ENCODE measurements around the gene GINS2.
A peak's percentile ranks its signal among the peaks of the same experiment; 100 is the strongest.

GINS2 gene

DNA sequence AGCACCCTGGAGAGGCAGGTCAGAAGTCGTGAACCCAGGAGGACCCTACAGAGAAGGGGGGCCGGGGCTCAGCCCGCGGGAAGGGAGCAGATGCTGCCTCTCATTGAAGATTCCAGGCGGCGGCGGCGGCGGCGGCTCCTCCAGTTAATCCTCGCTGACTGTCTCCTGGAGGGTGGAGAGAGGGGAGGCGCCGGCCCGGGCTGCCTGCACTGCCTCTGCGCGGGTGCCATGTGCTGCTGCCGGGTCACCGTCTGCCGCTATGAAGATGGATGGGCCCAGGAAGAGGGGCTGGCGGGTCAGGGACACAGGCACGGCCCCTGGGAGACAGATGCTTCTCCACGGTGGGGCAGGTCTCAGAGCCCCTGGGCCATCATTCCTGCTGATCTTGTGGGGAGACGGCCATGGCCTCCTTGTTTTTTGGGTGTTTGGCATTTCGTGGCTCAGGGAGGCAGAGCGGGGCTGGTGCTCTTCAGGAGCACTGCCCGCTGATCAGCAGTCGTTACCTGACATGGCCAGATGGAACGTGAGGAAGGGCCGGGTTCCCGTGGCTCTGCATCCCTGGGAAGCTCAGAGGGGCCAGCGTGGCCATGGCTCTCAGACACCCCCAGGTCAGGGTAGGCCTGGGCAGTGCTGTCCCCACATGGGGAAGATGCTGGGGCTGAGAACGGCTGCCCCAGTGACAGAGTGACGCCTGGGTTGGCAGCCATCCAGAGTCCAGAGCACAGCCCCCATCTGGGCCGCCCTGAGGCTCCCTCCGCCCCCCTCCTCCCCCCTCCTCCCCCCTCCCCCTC, 36.1 kb downstream of the GINS2 start:
- DNase-seq, result no peak

DNA sequence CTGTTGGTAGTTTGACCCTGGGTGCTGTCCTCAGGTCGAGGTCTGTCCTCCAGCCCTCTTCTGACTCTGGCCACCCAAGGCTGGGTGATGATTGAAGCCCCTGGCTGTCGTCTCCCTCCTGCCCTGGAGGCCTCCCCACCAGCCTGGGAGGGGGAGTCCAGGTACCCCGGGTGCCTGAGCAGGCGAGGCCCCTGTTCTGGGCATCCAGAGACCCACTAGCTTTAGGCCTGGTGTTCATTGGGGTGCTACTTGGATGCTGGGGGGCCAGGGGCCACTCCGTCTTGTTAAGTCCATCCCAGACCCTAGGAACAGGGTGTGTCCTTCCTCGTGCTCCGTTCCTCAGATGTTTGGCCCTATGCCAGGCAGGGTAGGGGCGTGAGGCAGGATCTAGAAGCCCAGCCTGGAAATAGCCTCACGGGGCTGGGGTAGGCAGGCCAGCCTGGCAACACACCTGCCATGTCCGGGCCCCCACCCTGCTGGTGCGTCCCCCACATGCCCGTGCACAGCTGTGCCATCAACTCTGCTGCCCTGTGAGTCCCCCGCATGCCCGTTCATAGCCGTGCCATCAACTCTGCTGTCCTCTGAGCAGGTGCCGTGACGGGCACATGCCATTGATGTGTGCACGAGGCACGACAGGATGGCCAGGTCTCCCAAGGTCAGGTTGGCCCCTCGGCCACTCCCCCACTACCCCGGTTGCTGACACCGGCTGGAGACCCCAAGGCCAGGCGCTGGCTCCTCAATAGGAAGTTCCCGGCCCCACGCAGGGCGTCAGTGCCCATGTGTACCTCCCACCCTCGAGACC, 36.9 kb downstream of the GINS2 start:
- no peak for DNase-seq

DNA sequence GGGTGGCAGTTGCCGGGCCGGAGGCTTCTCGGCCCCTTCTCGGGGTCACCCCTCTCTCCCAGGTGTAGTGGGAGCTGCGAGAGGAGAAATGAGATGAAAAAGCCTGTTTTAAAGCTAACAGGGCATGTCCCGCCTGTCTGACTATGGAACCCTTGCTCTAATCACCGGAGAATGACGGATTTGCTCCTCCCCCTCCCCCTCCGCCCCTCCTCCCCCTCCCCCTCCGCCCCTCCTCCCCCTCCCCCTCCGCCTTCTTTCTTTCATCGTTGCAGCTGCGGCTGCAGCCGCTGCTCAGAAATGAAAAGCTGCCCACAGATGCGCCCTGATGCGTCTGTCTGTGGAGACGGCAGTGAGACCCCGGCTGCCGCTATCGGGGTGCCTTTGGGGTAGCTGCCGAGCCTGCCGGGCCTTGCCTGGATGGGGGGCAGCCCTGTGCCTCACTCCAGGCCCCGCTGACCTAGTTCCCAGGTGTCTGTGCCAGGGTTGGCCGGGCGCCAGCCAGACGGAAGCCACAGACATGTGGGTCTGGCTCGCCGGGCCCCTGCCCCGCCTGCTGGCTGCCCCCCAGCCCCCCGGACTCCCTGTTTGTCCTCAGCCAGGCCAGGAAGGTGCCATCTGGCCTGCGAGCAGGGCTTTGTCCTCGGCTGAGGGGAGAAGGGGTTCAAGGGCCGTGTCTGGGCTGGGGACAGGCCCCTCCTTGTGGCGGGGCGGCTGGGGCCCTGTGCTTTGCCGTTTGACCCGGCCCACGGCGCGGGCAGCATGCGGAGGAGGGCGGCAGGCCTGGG, 37.7 kb downstream of the GINS2 start:
- peak; percentile 54 for DNase-seq

DNA sequence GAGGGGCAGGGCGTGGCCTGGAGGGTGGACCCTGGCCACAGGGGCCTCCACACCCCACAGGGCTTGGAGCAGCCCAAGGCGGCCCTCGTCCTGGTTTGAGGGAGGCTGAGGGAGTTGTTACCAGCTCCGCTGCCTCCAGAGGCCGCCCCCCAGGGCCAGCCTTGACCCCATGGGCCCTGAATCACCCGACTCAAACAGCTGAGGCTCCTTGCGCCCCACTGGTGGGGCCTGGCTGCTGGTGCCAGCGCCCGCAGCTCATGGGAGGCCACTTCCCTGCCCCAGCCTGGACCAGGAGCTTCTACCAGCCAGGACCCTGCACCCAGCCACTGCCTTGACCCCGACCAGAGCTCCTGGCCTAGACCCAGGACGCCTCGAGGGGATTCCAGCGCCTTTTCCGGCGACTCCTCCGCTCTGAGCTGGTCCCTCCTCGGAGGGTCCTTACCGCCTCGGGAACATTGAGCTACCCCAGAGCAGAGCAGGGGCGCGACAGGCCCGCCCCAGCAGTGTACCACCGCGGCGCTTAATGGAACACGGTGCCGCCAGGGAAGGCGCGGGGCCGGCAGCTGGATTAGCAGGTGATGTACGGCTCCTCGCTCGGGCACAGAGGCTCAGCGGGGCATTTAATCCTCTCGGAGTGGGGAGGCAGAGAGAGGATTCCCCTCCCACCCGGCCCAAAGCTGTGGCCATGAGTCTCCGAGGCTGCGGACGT, 38.5 kb downstream of the GINS2 start:
- DNase-seq, result peak; percentile 36

DNA sequence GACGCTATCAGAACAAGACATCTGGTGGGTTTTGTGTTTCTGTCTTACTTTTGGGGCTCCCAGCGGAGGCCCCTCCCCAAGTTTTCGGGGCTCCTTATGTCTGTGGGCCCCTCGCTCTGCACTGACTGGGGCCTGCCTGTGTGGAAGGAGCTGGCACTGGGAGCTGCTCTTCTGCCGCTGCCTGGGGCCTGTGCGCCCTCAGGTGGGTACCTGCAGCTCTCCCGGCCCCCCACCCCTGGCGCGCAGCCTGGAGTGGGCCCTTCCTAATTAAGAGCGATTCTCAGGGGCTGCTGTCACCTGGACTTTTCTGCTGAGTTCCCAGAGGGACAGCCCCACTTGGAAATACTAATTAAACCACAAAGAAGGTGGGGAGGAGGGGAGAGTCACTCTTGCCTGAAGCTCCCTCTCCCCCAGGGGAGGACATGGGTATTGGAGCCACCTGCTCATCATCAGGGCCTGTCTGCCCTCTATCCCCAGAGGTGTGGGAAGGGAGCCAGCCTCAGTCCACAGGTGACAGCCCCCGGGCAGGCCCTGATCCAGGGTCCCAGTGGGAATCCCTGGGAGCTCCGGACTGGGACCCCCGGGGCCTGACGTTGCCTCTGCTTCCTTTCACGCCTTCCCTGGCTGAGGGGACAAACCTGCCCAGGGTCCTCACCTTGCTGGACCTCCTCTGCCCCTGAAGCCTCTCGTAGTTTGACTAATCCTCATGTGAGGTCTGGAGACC, 39.2 kb downstream of the GINS2 start:
- peak; percentile 32 for DNase-seq

DNA sequence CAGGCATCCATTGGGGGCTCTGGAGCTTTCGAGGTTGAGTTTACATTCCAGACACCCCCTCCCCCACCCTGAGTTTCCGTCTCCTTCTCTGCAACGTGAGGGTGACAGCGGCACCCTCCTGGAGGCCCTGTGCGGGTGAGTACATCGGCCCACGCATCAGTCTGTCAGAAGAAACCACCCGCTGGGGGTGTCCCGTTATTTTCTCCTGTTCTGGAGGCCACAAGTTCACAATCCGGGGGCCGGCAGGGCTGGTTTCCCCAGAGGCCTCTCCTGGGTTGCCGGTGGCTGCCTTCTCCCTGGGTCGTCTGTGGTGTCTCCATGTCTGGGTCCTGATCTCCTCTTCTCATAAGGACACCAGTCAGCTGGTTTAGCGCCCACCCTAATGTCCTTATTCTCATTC, 39.9 kb downstream of the GINS2 start:
- DNase-seq, result no peak

DNA sequence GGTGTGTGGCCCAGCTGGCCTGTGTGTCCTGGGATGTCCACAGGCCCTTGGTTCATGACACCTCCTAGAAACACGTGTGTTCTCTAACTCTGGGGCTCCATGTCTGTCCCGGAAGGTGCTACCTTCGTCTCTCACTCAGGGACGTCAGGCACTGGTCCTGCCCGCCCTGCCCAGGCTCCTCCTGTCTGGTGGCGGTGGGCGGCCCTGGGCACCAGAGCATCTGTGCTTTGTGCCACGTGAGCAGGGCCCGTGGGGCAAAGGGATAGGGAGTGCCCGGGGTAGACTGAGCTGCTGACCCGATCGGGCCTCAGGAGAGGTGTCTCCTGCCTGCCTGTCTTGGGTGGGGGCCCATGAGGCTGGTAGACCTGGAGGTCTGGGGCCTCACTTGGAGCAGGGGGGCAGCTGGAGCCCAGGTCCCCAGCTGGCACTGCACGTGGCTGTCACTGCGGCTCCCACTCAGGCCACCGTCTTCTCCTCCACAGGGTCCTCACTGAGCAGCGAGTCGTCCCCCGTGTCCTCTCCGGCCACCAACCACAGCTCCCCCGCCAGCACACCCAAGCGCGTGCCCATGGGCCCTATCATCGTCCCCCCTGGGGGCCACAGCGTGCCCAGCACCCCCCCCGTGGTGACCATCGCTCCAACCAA, 40.6 kb downstream of the GINS2 start:
- no peak for DNase-seq

DNA sequence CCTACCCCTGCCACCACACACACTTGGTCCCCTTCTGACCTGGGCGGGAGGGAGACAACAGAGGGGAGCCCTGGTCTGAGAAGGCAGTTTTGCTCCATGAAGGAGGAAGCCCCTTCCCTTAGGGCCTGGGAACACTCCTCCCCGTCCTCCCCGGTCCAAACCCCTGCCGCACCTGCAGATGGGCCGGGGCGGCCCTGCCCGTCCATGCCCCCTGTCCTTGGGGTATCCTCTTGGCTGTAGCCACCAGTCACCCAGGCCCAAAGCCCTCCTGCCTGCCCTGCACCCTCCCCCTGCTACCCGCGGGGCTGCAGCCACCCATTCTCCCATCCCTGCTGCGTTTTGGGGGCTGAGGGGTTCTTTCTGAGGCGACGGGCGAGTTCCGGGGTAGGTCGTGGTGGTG, 41.8 kb downstream of the GINS2 start:
- no peak for DNase-seq

DNA sequence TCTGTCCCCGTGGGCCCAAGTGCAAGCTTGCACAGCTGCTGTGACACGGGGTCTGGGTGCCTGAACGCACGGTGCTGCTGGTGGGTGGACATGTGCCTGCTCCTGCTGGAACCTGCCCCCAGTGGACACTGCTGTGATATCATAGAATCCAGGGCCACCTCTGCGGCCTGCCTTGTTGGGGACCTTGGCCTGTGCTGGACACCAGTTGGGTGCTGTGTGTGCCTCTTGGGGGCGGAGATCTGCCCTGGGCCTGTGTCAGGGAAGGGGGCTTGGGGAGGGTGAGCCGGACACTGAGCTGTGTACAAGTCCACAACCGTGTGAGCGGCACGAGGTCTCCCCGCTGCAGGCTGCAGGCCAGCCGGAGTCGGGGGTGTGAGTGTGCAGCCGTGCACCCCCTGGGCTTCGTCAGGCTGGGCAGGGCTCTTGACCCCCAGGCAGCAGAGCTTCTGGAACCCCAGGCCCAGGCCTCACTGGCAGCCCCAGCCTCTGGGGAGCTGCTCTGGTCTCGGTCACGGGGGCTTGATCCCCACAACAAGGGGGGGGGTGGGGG, 42.3 kb downstream of the GINS2 start:
- DNase-seq, result no peak

DNA sequence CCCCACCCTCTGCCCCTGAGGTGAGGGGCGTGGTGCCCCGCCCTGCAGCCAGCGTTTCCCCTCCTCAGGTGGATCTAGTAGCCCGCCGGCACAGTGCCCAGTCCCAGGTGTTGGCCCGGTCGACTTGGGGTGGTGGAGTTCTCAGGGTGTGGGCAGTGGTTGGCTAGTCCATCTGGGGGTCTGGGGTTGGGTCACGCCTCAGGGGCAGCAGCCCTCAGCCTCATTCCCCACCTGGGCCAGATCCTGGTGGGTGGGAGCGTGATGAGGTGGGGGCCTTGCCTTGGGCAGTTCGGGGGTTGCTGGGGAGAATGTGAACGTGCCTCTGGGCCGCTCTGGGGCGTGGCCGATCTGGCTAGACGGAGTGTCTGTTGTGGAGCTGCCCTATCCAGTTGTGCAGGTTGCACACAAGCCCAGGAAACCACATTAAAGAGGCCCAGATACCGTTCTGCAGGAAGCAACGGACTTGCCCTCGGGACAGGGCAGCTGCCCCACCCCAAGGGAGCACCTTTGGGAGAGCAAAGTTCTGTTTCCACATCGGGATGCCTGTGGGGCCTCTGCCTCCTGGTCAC, 43.6 kb downstream of the GINS2 start:
- no peak for DNase-seq

DNA sequence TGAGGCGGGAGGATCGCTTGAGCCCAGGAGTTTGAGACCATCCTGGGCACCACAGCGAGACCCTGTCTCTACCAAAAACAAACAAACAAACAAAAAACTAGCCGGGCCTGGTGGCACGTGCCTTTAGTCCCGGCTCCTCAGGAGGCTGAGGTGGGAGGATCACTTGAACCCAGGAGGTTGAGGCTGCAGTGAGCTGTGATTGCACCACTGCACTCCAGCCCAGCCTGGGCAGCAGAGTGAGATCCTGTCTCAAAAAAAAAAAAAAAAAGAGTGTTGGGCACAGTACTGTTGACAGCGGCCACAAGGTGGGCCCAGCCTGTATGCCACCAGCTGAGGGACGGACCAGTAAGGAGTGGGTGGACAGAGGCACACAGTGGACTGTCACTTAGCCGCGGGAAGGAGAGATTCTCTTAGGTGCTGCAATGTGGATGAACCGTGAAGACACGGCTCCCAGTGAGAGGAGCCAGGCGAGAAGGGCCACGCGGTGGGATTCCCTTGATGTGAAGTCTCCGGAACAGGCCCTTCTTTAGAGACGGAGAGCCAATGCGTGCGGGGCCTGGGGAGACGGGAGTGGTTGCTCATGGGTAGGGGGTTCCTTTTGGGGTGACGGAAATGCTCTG, 44.6 kb downstream of the GINS2 start:
- no peak for DNase-seq

DNA sequence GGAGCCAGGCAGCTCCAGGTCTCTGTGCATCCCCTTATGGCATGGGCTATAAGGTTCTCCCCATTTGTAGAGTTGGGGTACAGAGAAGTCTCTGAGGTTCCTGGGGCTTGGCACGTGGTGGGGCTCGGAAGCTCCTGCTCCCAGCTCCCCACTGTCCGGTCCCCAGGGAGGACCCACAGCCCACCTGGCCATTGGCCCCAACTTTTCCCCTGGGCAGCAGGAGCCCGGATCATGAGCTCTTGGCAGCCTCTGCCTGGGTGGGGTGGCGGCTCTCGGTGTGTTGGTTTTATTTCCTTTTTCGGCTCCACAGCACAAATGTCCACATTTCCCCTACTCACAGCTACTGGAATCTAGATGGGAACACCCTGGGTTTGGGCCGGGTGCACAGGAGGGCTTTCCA, 45.1 kb downstream of the GINS2 start:
- DNase-seq, result no peak

DNA sequence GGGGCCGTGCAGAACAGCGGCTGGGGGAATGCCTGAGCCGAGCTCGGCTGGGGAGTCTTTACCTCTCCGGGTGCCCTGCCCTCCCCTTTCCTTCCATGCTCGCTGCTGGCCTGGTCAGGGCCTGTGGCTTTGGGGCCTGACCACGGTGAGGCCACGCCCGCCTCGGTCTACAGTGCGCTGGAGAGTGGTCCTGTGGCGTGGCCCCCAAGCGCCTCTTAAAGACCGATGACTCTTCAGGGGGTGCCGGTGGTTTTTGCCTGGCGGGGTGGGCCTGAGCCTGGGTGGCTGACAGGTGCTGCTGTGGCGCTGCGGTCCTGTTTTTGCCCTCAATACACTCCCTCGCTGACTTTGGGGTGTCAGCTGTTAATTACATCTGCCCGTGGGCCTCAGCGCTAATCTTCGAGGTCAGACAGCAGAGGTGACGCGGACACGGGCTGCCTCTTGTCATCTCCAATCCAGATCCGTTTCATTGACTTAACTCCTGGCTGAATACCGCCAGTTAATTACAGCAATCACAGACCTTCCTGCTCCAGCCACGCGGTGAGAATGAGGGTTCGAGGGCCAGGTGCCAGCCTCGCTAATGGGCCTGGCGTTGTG, 45.9 kb downstream of the GINS2 start:
- DNase-seq, result peak; percentile 90

DNA sequence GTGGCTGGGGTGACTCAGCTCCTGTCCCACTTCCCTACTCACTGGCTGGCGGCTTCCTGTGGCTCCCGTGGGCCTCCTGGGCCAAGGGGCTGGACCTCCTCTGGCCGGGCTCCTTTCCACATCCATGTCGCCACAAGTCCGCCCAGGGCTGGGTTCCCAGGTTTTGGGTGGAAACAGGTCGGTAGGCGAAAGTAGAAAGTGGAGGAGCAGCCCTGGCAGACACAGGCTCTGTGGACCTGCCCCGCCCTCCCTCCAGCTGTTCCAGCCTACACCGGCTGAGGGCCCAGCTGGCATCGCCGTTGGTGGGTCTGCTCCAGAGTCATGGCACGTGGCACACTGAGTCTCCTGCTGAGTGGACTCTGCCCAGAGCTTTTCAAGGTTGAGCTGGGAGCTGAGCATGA, 47.0 kb downstream of the GINS2 start:
- no peak for DNase-seq

DNA sequence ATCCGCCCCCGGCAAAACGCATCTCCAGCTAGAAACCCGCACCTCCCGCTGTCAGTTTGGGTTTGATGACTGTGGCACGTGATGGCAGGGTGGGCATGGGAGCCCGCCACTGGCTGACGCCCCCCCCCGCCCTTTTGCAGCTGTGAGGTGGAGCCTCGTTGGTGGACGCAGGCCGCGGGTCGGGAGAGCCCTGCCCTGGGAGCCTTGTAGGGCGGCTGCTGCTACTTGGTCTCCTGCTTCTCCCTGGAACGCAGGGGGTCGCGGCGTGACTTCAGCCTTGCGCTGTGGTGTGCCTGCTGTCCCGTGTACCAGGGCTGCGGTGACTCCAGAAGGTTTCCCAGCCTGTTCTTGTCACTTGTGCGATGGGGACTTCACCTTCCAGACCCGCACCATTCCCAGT, 47.4 kb downstream of the GINS2 start:
- DNase-seq, result no peak

DNA sequence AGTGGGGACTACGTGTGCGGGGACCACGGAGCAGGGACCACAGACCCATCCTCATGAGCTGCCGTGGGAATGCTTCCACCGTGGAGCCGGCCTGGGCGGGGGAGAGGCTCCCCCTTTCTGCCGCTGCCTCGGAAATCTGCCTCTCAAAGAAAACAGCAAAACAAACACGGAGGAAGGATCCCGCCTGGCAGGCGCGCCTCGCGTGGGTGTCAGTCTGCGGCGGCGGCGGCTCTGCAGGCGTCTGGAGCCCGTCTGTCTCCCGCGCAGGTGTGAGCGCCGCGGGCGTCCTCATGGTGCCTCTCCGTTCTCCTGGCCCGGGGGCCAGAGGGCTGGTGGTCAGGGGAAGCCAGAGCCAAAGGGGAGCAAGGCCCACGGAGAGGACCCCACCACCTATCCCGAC, 48.2 kb downstream of the GINS2 start:
- no peak for DNase-seq

DNA sequence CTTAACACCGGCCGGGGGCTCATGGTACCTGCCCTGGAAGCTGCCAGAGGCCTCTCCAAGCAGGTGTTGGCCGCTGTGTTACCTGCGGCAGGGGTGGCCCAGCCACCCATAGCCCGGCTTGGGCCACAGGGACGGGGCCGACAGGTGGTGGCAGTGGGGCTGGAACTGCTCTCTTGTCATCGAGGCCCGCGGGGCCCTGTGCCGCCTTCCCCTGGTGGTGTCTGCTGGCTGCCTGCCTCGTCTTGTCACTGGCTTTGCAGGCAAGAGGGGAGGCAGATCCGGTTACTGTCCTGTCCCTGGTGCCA, 48.5 kb downstream of the GINS2 start:
- no peak for DNase-seq

DNA sequence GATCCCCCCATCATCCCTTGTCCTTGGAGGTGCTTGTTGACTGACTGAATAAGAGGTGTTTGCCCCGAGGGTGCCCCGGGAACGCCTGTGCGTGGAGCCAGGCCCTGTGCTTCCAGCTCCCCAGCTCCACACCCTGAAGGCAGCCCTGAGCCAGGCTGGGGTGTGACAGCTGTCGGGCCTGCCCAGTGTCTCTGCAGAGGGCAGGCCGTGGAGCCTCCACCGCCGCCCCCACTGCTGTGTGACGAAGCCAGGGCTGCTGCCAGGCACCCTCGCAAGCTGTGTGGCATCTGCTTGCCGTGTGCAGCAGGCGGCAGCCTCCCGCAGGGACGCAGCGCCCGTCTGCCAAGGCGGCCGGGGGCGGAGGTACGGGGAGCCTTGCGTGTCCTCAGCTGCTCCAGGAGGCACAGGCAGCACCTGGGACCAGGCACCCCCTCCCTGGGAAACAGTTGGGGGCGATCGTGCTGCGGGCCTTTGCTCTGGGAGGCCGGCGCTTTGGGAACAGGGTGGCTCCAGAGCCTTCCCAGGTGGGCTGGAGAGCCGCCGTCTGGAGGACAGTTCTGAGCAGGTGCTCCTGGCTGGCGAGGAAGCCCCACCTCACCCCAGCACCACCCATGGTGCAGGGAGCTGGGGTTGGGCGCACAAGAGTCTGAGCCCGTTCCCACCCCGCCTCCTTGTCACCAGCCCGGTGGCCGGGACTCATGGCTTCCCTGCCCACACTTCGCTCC, 49.1 kb downstream of the GINS2 start:
- DNase-seq, result peak; percentile 81

DNA sequence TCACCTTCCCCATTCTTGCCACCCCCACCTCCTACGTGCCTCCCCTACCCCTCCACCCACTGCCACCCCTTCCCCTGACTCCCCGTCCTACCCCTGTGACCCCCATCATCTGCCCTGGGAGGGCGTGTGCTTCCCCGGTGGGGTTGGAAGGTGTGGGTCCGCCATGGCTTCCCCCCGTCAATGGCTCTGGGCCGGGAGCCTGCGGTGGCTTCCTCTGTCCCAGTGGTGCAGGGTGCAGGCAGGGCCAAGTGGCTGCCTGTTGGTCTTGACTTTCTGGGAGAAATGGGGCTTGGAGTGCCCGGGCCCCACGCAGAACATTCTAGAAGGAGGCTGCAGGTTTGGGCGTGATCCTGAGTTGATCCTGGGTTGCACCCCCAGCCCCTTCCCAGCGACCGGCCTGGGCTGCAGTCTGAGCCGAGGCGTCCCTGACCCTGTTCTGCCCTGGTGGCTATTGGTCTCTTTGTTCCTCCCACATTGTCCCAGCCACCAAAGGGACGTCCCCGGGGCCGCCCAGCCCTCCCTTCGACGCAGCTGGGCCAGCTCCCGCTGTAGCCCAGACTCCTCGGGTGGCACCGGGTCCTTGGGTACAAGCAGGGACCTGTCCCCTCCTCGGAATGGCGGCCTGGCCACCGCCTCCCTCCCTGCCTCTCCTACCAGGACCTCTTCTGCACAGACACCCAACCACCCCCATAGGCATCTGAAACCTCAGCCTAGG, 49.9 kb downstream of the GINS2 start:
- no peak for DNase-seq
